Esophagus muscularis mucosa (tissue), 3 donors: ENCODE results near the gene ATXN2.

ENCODE experiments used
- CTCF ChIP-seq, 3 experiments: fragments of 200-600 bp in 2 of 3; fragments of 450-650 bp in 1 of 3; sonication (generic) in 2 of 3; IDR thresholded peaks; one replicate each; pipeline ENCODE4 v1.5.1; 2017 to 2019; ENCODE audit warnings: antibody characterized with exemption in 3 of 3, mild to moderate bottlenecking in 2 of 3, moderate library complexity in 1 of 3
- POLR2A ChIP-seq: fragments of 450-650 bp; IDR thresholded peaks from one replicate; pipeline ENCODE4 v1.6.1; 2017; ENCODE audit warnings: antibody characterized with exemption, moderate library complexity, mild to moderate bottlenecking, low read depth

- no peak for TF ChIP-seq CTCF (IDR thresholded peaks at IDR 0.05)
- TF ChIP-seq POLR2A, result no peak
Observed at GRCh38 chr12:111590552-111590951, 8.6 kb downstream of the ATXN2 start.
